ENCODE results near the gene TAS2R31. TPM values are rescaled to one million over a fixed set of nuclear protein-coding genes. Genes with fewer than 3 reads are reported as not detected.

The TAS2R31 gene
- total and polyA plus RNA-seq, 8 donors = 0.33 to 27.2 (median 13.7) TPM; not detected in 4

GRCh38 chr12:10994307-10994706 lies 36.9 kb downstream of the TAS2R31 start:
- H3K4me1 ChIP-seq = no peaks in the 10 kb centered on the region
- H3K4me3 ChIP-seq = no peak overlapping the region
- no peak for DNase-seq
- no peak overlapping the region for H3K27ac ChIP-seq
- intact Hi-C loops (cut with DNase I; ENCODE audit: low total_unique reads) = no loop called here
- 89 to 96% (median 94%) methylated on average over 3 of the region's 3 CpGs for WGBS, 5 donors
- H3K9me3 ChIP-seq = peaks cover 0 to 10% (median 0%) of the 10 kb centered on the region in 4 donors
- H3K27me3 ChIP-seq = no peaks in the 10 kb centered on the region
- TF ChIP-seq EP300 (IDR thresholded peaks at IDR 0.05) = no peak
- TF ChIP-seq POLR2AphosphoS5 (IDR thresholded peaks at IDR 0.05) = no peak
- no peak for TF ChIP-seq POLR2A (IDR thresholded peaks at IDR 0.05)
- TF ChIP-seq, protein P1, sequence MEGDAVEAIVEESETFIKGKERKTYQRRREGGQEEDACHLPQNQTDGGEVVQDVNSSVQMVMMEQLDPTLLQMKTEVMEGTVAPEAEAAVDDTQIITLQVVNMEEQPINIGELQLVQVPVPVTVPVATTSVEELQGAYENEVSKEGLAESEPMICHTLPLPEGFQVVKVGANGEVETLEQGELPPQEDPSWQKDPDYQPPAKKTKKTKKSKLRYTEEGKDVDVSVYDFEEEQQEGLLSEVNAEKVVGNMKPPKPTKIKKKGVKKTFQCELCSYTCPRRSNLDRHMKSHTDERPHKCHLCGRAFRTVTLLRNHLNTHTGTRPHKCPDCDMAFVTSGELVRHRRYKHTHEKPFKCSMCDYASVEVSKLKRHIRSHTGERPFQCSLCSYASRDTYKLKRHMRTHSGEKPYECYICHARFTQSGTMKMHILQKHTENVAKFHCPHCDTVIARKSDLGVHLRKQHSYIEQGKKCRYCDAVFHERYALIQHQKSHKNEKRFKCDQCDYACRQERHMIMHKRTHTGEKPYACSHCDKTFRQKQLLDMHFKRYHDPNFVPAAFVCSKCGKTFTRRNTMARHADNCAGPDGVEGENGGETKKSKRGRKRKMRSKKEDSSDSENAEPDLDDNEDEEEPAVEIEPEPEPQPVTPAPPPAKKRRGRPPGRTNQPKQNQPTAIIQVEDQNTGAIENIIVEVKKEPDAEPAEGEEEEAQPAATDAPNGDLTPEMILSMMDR (IDR thresholded peaks at IDR 0.05) = no peak
- H3K36me3 ChIP-seq = peaks cover 0 to 9% (median 5%) of the 10 kb centered on the region in 4 donors

GRCh38 chr12:10989107-10989506 lies 42.1 kb downstream of the TAS2R31 start:
- Histone ChIP-seq H3K36me3 (peaks cover 0 to 6% (median 2%) of the 10 kb centered on the region in 4 donors), H3K27me3 (no peaks in the 10 kb centered on the region), H3K4me1 (no peaks in the 10 kb centered on the region), H3K4me3 (no peak overlapping the region), H3K9me3 (peaks cover 0 to 10% (median 0%) of the 10 kb centered on the region in 4 donors), H3K27ac (no peak overlapping the region)
- DNase-seq = no peak
- 93 to 100% (median 96%) methylated on average over 2 of the region's 2 CpGs for WGBS, 5 donors
- intact Hi-C loops (cut with DNase I; ENCODE audit: low total_unique reads) = no loop called here
- no peak for TF ChIP-seq POLR2A (IDR thresholded peaks at IDR 0.05)
- TF ChIP-seq EP300 (IDR thresholded peaks at IDR 0.05) = no peak
- TF ChIP-seq POLR2AphosphoS5 (IDR thresholded peaks at IDR 0.05) = no peak
- TF ChIP-seq, protein P1 (IDR thresholded peaks at IDR 0.05) = no peak

GRCh38 chr12:10986812-10987211 lies 44.4 kb downstream of the TAS2R31 start, which contains the start of gene TAS2R50:
Gene TAS2R50 (minus strand): TSS chr12:10986912. CDS start chr12:10986860, 52 bp downstream.
- Histone ChIP-seq H3K36me3 (no peaks in the 10 kb centered on the region), H3K27ac (no peak within 1 kb of the TSS), H3K4me3 (no peak within 1 kb of the TSS), H3K27me3 (no peaks in the 10 kb centered on the region), H3K9me3 (peaks cover 0 to 10% (median 0%) of the 10 kb centered on the region in 4 donors), H3K4me1 (no peaks in the 10 kb centered on the region)
- DNase-seq = no peak
- intact Hi-C loops (cut with DNase I; ENCODE audit: low total_unique reads) = no loop called here
- TF ChIP-seq, protein P1 (IDR thresholded peaks at IDR 0.05) = no peak
- TF ChIP-seq EP300 (IDR thresholded peaks at IDR 0.05) (no peak), POLR2A (IDR thresholded peaks at IDR 0.05) (no peak), POLR2AphosphoS5 (IDR thresholded peaks at IDR 0.05) (no peak)
- 44 to 66% (median 47%) methylated on average over 2 of the region's 2 CpGs for WGBS, 5 donors

DNA sequence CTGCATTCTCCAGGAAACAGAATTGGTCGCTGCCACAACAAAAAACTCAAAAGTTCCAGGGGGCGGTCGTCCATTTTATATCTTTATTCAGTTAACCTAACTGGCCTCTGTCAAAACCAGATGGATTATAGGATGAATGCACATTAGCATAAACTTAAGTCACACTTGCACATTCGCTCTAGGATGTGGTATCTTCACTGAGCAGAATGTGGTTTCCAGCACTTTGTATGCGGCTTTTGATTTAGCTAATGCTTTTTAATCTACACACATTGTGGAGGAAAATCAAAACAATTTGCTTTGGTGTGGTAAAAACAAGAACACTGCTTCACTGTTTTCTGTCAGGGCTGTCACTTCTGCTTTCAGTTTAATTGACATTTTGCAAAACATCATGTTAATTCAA lies 49.0 kb downstream of the TAS2R31 start:
- 79 to 92% (median 86%) methylated on average over 5 of the region's 5 CpGs for WGBS, 5 donors
- TF ChIP-seq POLR2A (IDR thresholded peaks at IDR 0.05) (no peak), POLR2AphosphoS5 (IDR thresholded peaks at IDR 0.05) (no peak), EP300 (IDR thresholded peaks at IDR 0.05) (no peak)
- TF ChIP-seq, protein P1 (IDR thresholded peaks at IDR 0.05) = no peak
- peak in 1 of 2 donors; percentile 54 for DNase-seq

More for the DNA sequence above, 49.0 kb downstream of the TAS2R31 start:
- no peak overlapping the region for H3K4me3 ChIP-seq
- H3K27me3 ChIP-seq = no peaks in the 10 kb centered on the region
- no peak overlapping the region for H3K27ac ChIP-seq
- no peaks in the 10 kb centered on the region for H3K36me3 ChIP-seq
- intact Hi-C loops (cut with DNase I; ENCODE audit: low total_unique reads) = no loop called here
- H3K9me3 ChIP-seq = no peaks in the 10 kb centered on the region
- no peaks in the 10 kb centered on the region for H3K4me1 ChIP-seq

Other genes starting within 250 kb of the TAS2R31 start
- gene TAS2R7, start 228.8 kb downstream of the TAS2R31 start, total RNA-seq = not detected
- not detected for gene TAS2R7, start 228.8 kb downstream of the TAS2R31 start, polyA plus RNA-seq
- not detected for gene TAS2R8, start 224.1 kb downstream of the TAS2R31 start, total RNA-seq
- gene TAS2R8, start 224.1 kb downstream of the TAS2R31 start, polyA plus RNA-seq = not detected
- gene TAS2R9, start 221.2 kb downstream of the TAS2R31 start, total RNA-seq = under 1 TPM in 1 of 5 donors, not detected in 4; 0.73 TPM
- gene TAS2R9, start 221.2 kb downstream of the TAS2R31 start, polyA plus RNA-seq = not detected
- gene TAS2R10, start 205.0 kb downstream of the TAS2R31 start, total RNA-seq = 1 to 10 TPM in 2 of 5 donors, not detected in 3; 1.0 to 3.5 TPM
- gene TAS2R10, start 205.0 kb downstream of the TAS2R31 start, polyA plus RNA-seq = not detected
- gene PRR4, start 181.9 kb downstream of the TAS2R31 start, total RNA-seq = 100 to 1,000 TPM in 1 of 5 donors, 1 to 10 TPM in 1, under 1 TPM in 1, not detected in 2; 0.87 to 334 (median 3.5) TPM
- 1 to 10 TPM; 2.1 to 6.5 (median 2.6) TPM for gene PRR4, start 181.9 kb downstream of the TAS2R31 start, polyA plus RNA-seq
- 10 to 100 TPM; 10.4 to 77.6 (median 24.1) TPM for gene PRH1, start 147.2 kb downstream of the TAS2R31 start, total RNA-seq
- 1 to 10 TPM; 1.5 to 2.6 (median 2.1) TPM for gene PRH1, start 147.2 kb downstream of the TAS2R31 start, polyA plus RNA-seq
- gene TAS2R13, start 121.8 kb downstream of the TAS2R31 start, total RNA-seq = 10 to 100 TPM in 1 of 5 donors, 1 to 10 TPM in 3, under 1 TPM in 1; 0.58 to 13.0 (median 3.0) TPM
- not detected for gene TAS2R13, start 121.8 kb downstream of the TAS2R31 start, polyA plus RNA-seq
- gene PRH2, start 102.2 kb downstream of the TAS2R31 start, total RNA-seq = not detected
- gene PRH2, start 102.2 kb downstream of the TAS2R31 start, polyA plus RNA-seq = under 1 TPM in 1 of 3 donors, not detected in 2; 0.45 TPM
- 10 to 100 TPM in 1 of 5 donors, 1 to 10 TPM in 2, not detected in 2; 1.7 to 17.3 (median 1.8) TPM for gene TAS2R14, start 92.1 kb downstream of the TAS2R31 start, total RNA-seq
- 1 to 10 TPM in 1 of 3 donors, under 1 TPM in 2; 0.19 to 2.1 (median 0.31) TPM for gene TAS2R14, start 92.1 kb downstream of the TAS2R31 start, polyA plus RNA-seq
- 1 to 10 TPM in 2 of 5 donors, not detected in 3; 2.9 to 7.7 TPM for gene TAS2R50, start 44.5 kb downstream of the TAS2R31 start, total RNA-seq
- not detected for gene TAS2R50, start 44.5 kb downstream of the TAS2R31 start, polyA plus RNA-seq
- gene TAS2R20, start 33.1 kb downstream of the TAS2R31 start, total RNA-seq = 10 to 100 TPM in 2 of 5 donors, 1 to 10 TPM in 1, not detected in 2; 4.9 to 11.6 (median 11.4) TPM
- under 1 TPM in 1 of 3 donors, not detected in 2; 0.35 TPM for gene TAS2R20, start 33.1 kb downstream of the TAS2R31 start, polyA plus RNA-seq
- 10 to 100 TPM in 2 of 5 donors, under 1 TPM in 1, not detected in 2; 0.89 to 21.8 (median 12.3) TPM for gene TAS2R19, start 8.8 kb downstream of the TAS2R31 start, total RNA-seq
- gene TAS2R19, start 8.8 kb downstream of the TAS2R31 start, polyA plus RNA-seq = under 1 TPM in 1 of 3 donors, not detected in 2; 0.30 TPM
- gene TAS2R46, start 30.9 kb upstream of the TAS2R31 start, total RNA-seq = 10 to 100 TPM in 1 of 5 donors, 1 to 10 TPM in 2, not detected in 2; 2.2 to 10.5 (median 4.1) TPM
- gene TAS2R46, start 30.9 kb upstream of the TAS2R31 start, polyA plus RNA-seq = not detected
- 10 to 100 TPM in 1 of 5 donors, 1 to 10 TPM in 1, under 1 TPM in 1, not detected in 2; 0.87 to 11.9 (median 8.4) TPM for gene TAS2R43, start 60.9 kb upstream of the TAS2R31 start, total RNA-seq
- gene TAS2R43, start 60.9 kb upstream of the TAS2R31 start, polyA plus RNA-seq = not detected
- gene TAS2R30, start 103.2 kb upstream of the TAS2R31 start, total RNA-seq = 10 to 100 TPM in 3 of 5 donors, 1 to 10 TPM in 1, not detected in 1; 2.9 to 26.3 (median 22.8) TPM
- not detected for gene TAS2R30, start 103.2 kb upstream of the TAS2R31 start, polyA plus RNA-seq
- 10 to 100 TPM in 4 of 5 donors, 1 to 10 TPM in 1; 5.7 to 12.5 (median 11.4) TPM for gene SMIM10L1, start 139.8 kb upstream of the TAS2R31 start, total RNA-seq
- 10 to 100 TPM in 1 of 3 donors, 1 to 10 TPM in 2; 7.8 to 10.5 (median 9.8) TPM for gene SMIM10L1, start 139.8 kb upstream of the TAS2R31 start, polyA plus RNA-seq
- not detected for gene TAS2R42, start 155.5 kb upstream of the TAS2R31 start, total RNA-seq
- gene TAS2R42, start 155.5 kb upstream of the TAS2R31 start, polyA plus RNA-seq = not detected
- not detected for gene PRB3, start 238.3 kb upstream of the TAS2R31 start, total RNA-seq
- gene PRB3, start 238.3 kb upstream of the TAS2R31 start, polyA plus RNA-seq = not detected